Karpas-422 (cell line): ENCODE data around the gene LOC128125822.

Source experiments
- DNase-seq: peaks from one replicate; pipeline ENCODE4 v3.0.0-alpha.2; 2015
- H2AFZ ChIP-seq: fragments of 200-600 bp; sonication (generic); 2 replicates; pipeline ENCODE4 v1.6.1; 2014; ENCODE audit warnings: antibody characterized with exemption, low read length, mixed read lengths
- H3K27ac ChIP-seq: fragments of 200-600 bp; sonication (generic); 2 replicates; pipeline ENCODE4 v1.5.1; 2014; ENCODE audit warnings: mild to moderate bottlenecking, low read length, moderate library complexity
- H3K27me3 ChIP-seq: fragments of 200-600 bp; sonication (generic); 2 replicates; pipeline ENCODE4 v1.6.1; 2014; ENCODE audit warnings: low read length, mixed read lengths
- H3K36me3 ChIP-seq: fragments of 200-600 bp; sonication (generic); 2 replicates; pipeline ENCODE4 v1.6.1; 2014; ENCODE audit warnings: low read length, mixed read lengths; ENCODE audit not compliant: insufficient read depth
- H3K4me1 ChIP-seq: fragments of 200-600 bp; sonication (generic); 2 replicates; pipeline ENCODE4 v1.6.1; 2014; ENCODE audit warnings: mild to moderate bottlenecking, low read length, mixed read lengths
- H3K4me2 ChIP-seq: fragments of 200-600 bp; sonication (generic); 2 replicates; pipeline ENCODE4 v1.6.1; 2014; ENCODE audit warnings: low read length, low read depth, mild to moderate bottlenecking; ENCODE audit not compliant: poor library complexity, severe bottlenecking
- H3K4me3 ChIP-seq: fragments of 200-600 bp; sonication (generic); 2 replicates; pipeline ENCODE4 v1.5.1; 2014; ENCODE audit warnings: mild to moderate bottlenecking, antibody characterized with exemption, low read length, mixed read lengths
- H3K79me2 ChIP-seq: fragments of 200-600 bp; sonication (generic); 2 replicates; pipeline ENCODE4 v1.6.1; 2014; ENCODE audit warnings: mild to moderate bottlenecking, low read length, mixed read lengths
- H3K9ac ChIP-seq: fragments of 200-600 bp; sonication (generic); 2 replicates; pipeline ENCODE4 v1.6.0; 2014; ENCODE audit warnings: low read length
- H3K9me2 ChIP-seq: fragments of 200-600 bp; sonication (generic), shearing (Covaris generic); replicated peaks from 2 replicates; pipeline ENCODE4 v1.6.0; 2014; ENCODE audit warnings: mild to moderate bottlenecking, low read length, moderate library complexity; ENCODE audit not compliant: insufficient read depth
- H3K9me3 ChIP-seq: fragments of 300-700, 200-600 bp; sonication (generic); 2 replicates; pipeline ENCODE4 v1.6.1; 2014; ENCODE audit warnings: low read length, mixed read lengths
- H4K20me1 ChIP-seq: fragments of 200-600 bp; sonication (generic); 2 replicates; pipeline ENCODE4 v1.6.1; 2014; ENCODE audit warnings: mild to moderate bottlenecking, antibody characterized with exemption, low read length, low read depth; ENCODE audit not compliant: insufficient read depth

LOC128125822 gene

GRCh38 chr6:63561288-63561687, 11.0 kb upstream of the LOC128125822 start:
- Histone ChIP-seq H3K9me3 (no peaks in the 10 kb centered on the region), H3K79me2 (no peaks in the 10 kb centered on the region), H3K9me2 (no peaks in the 10 kb centered on the region), H3K4me1 (no peaks in the 10 kb centered on the region), H3K4me3 (no peak overlapping the region), H4K20me1 (no peaks in the 10 kb centered on the region), H3K27ac (no peak overlapping the region), H3K36me3 (no peaks in the 10 kb centered on the region), H3K27me3 (no peaks in the 10 kb centered on the region), H3K9ac (no peak overlapping the region), H2AFZ (no peak overlapping the region), H3K4me2 (no peak overlapping the region)
- no peak for DNase-seq

DNA sequence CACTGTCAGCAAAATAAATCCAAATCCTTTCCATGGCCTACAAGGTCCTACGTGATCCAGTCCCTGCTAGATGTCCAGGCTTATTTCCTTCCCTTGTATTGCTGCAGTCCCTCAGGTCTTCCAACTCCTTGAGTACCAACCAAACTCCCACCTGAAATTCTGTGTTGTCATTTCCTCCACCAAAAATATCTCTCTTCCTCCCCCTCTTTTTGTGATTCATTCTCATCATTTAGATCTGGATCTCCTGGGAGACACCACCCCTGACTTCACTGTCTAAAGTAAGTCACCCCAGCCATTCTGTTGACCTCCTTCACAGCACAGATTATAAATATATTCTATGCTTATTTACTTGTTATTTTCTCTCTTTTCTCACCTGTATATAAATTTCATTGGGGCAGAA, 9.0 kb upstream of the LOC128125822 start:
- Histone ChIP-seq H3K27ac (no peak overlapping the region), H3K9ac (no peak overlapping the region), H3K4me2 (no peak overlapping the region), H3K36me3 (no peaks in the 10 kb centered on the region), H3K4me1 (no peaks in the 10 kb centered on the region), H4K20me1 (no peaks in the 10 kb centered on the region), H3K9me2 (no peaks in the 10 kb centered on the region), H2AFZ (no peak overlapping the region), H3K79me2 (no peaks in the 10 kb centered on the region), H3K9me3 (no peaks in the 10 kb centered on the region), H3K27me3 (no peaks in the 10 kb centered on the region), H3K4me3 (no peak overlapping the region)
- peak; percentile 14 for DNase-seq

- DNase-seq, result peak; percentile 11
- Histone ChIP-seq H3K79me2 (no peaks in the 10 kb centered on the region), H3K4me3 (no peak overlapping the region), H3K9me3 (no peaks in the 10 kb centered on the region), H3K4me2 (no peak overlapping the region), H3K27me3 (no peaks in the 10 kb centered on the region), H4K20me1 (no peaks in the 10 kb centered on the region), H2AFZ (no peak overlapping the region), H3K4me1 (no peaks in the 10 kb centered on the region), H3K27ac (no peak overlapping the region), H3K36me3 (no peaks in the 10 kb centered on the region), H3K9ac (no peak overlapping the region), H3K9me2 (no peaks in the 10 kb centered on the region)
Observed at GRCh38 chr6:63565058-63565726, 7.1 kb upstream of the LOC128125822 start.

DNA sequence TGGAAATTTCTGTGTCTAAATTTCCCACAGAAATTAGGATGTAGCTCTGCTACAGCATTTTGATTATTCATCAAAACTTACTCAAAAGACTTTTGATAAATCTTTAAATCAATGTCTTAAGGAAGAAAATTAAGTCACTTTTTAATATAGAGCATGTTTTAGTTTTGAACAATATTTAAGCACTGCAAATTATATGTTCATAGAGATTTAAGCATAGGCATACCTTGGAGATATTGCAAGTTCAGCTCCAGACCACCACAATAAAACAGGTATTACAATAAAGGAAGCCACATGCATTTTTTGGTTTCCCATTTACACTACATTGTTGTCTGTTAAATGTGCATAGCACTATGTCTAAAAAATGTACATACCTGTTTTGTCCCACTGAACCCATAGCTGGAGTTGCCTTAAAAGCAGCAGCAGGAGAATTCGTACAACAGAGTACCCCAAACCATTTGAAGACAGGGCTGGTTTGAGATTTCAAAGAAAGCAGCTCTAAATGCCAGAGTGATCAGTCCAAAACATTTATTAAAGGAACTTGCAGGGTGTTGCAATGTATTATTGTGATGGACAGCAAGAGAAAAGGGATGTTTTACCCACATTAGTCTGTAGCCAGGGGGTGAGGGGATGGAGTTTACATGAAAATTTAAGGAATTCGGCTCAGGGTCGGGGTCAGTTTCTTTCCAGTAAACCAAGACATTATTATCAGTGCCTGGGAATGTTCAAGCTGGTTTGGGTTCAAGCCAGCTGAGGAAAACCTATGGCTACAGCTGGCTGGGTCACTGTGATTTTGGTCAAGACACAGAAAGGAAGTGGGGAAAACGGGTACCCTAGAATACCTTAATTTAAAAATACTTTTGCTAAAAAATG, 6.3 kb upstream of the LOC128125822 start:
- H3K27ac ChIP-seq, result no peak overlapping the region
- no peaks in the 10 kb centered on the region for H3K9me2 ChIP-seq
- H4K20me1 ChIP-seq, result no peaks in the 10 kb centered on the region
- H3K79me2 ChIP-seq, result no peaks in the 10 kb centered on the region
- no peaks in the 10 kb centered on the region for H3K36me3 ChIP-seq
- H3K4me1 ChIP-seq, result no peaks in the 10 kb centered on the region
- H3K9ac ChIP-seq, result no peak overlapping the region
- H3K9me3 ChIP-seq, result no peaks in the 10 kb centered on the region
- peak; percentile 10 for DNase-seq
- H3K27me3 ChIP-seq, result no peaks in the 10 kb centered on the region
- no peak overlapping the region for H3K4me3 ChIP-seq
- H2AFZ ChIP-seq, result no peak overlapping the region
- H3K4me2 ChIP-seq, result no peak overlapping the region

DNA sequence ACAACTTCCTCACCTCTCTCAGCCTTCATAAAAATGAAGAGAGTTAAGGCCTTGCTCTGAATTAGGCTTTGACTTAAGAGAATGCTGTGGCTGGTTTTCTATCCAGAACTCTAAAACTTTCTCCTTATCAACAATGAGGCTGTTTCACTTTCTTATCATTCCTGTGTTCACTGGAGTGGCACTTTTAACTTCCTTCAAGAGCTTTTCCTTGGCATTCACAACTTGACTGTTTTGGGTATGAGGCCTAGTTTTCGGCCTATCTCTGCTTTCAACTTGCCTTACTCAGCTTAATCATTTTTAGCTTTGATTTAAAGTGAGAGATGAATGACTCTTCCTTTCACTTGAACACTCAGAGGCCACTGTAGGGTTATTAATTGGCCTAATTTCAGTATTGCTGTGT, 4.3 kb upstream of the LOC128125822 start:
- no peak overlapping the region for H3K4me3 ChIP-seq
- peaks cover 7% of the 10 kb centered on the region for H3K4me1 ChIP-seq
- no peak overlapping the region for H3K27ac ChIP-seq
- H3K27me3 ChIP-seq, result no peaks in the 10 kb centered on the region
- no peak overlapping the region for H3K4me2 ChIP-seq
- H3K9ac ChIP-seq, result no peak overlapping the region
- no peaks in the 10 kb centered on the region for H3K9me2 ChIP-seq
- DNase-seq, result no peak
- H3K36me3 ChIP-seq, result no peaks in the 10 kb centered on the region
- no peak overlapping the region for H2AFZ ChIP-seq
- H3K9me3 ChIP-seq, result no peaks in the 10 kb centered on the region
- peaks cover 6% of the 10 kb centered on the region for H3K79me2 ChIP-seq
- no peaks in the 10 kb centered on the region for H4K20me1 ChIP-seq

DNA sequence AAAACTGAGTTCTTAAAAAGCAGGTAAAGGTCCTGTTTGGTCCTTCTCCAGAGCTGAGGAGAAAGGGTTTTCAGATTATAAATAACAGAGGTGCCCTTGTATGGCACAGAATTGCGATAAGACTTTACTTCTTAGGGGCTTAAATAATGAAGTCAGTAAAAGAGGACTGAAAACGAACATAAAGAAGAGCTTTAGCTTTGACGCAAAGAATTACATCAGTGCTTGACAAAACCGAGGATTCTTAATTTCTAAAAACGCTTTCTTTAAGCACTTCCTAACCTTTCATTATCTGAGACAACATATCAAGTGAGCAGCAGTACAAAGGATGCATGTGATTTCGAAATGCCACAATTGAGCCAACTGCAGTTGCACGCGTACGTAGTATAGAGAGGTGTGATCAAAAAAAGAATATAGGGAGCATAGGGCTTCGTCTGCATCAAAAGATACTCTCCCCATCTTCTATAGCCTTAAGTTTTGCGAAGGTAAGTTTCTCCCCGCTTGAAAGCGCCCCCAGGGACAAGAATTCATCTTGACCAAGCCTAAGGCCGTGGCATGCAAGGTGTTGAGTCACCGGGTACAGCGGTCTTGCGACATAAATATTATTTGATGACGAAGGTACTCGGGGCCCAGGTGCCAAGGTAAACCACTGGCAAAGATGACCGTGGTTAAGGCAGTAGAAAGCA, 778 bp upstream of the LOC128125822 start:
- H3K9ac ChIP-seq, result peak overlapping the region; percentile 74
- H4K20me1 ChIP-seq, result peaks cover 28% of the 10 kb centered on the region; the same call in 1 of the 2 replicates
- no peaks in the 10 kb centered on the region for H3K9me2 ChIP-seq
- DNase-seq, result no peak
- no peaks in the 10 kb centered on the region for H3K27me3 ChIP-seq
- peak overlapping the region; percentile 93 for H3K4me3 ChIP-seq
- H3K79me2 ChIP-seq, result peaks cover 40% of the 10 kb centered on the region
- peaks cover 22% of the 10 kb centered on the region for H3K4me1 ChIP-seq
- no peaks in the 10 kb centered on the region for H3K9me3 ChIP-seq
- peaks cover 4% of the 10 kb centered on the region; the same call in 1 of the 2 replicates for H3K36me3 ChIP-seq
- H2AFZ ChIP-seq, result peak overlapping the region; percentile 99
- peak overlapping the region; percentile 92 for H3K4me2 ChIP-seq
- no peak overlapping the region for H3K27ac ChIP-seq

DNA sequence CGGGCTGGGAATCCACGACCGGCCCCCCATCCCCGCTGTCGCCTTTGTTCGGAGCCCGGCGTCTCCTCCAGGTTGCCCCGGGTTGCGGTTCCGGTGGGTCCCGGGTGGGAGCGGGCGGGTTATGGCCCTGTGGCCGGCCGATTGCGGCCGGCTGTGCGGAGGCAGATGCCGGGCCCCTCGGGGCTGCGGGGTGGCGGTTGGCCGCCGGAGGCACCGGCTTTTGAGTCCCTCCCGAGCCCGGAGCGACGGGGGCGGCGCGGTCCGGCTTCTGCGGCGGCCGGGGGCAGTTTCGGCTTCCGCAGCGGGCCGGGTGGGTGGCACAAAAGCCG, 431 bp downstream of the LOC128125822 start:
- Histone ChIP-seq H2AFZ (peak overlapping the region; percentile 58; the same call in 1 of the 2 replicates), H3K27me3 (no peaks in the 10 kb centered on the region), H3K79me2 (peaks cover 47% of the 10 kb centered on the region), H3K9ac (peak overlapping the region; percentile 89), H4K20me1 (peaks cover 36% of the 10 kb centered on the region; the same call in 1 of the 2 replicates), H3K27ac (peak overlapping the region; percentile 58; the same call in 1 of the 2 replicates), H3K36me3 (peaks cover 13% of the 10 kb centered on the region), H3K9me2 (no peaks in the 10 kb centered on the region), H3K4me2 (peak overlapping the region; percentile 66), H3K4me1 (peaks cover 22% of the 10 kb centered on the region), H3K4me3 (peak overlapping the region; percentile 93), H3K9me3 (no peaks in the 10 kb centered on the region)
- no peak for DNase-seq
